ENCODE results near the gene ZDHHC9.

DNA sequence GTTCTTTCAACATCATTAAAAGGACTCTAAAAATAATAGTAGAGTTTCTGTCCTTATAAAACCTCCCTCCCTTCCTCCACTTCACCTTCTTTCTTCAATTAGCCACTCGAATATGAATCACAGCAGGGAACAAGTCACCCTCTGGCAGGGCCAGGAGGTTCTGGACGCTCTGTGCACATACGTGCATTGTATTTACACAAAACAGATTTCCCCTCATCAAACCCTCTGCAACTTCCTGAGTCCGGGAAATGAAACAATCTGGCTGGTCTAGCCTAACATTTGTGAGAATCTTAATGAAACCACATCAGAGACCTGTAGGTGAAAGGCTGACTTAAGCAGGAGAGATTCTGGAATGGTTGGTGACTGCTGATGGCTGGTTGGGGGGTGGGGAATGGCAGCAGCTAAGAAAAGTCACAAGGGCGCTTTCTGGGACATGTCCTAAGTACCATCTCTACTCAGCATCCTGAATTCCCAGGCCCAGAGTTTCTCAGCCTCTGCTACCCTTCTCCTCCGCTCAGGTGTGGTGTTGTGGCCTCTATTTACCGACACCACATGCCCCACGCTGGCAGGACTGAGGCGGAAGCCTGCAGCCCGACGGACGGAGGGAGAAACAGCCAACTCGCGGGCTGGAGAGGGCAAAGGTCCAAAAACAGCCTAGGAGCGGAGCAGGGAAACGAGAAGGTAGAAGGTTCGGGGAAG, 1.0 kb downstream of the ZDHHC9 start:
- no peak for TF ChIP-seq POLR2A (IDR thresholded peaks at IDR 0.05; ENCODE audit: low read depth, low read length)
- TF ChIP-seq, protein P1, sequence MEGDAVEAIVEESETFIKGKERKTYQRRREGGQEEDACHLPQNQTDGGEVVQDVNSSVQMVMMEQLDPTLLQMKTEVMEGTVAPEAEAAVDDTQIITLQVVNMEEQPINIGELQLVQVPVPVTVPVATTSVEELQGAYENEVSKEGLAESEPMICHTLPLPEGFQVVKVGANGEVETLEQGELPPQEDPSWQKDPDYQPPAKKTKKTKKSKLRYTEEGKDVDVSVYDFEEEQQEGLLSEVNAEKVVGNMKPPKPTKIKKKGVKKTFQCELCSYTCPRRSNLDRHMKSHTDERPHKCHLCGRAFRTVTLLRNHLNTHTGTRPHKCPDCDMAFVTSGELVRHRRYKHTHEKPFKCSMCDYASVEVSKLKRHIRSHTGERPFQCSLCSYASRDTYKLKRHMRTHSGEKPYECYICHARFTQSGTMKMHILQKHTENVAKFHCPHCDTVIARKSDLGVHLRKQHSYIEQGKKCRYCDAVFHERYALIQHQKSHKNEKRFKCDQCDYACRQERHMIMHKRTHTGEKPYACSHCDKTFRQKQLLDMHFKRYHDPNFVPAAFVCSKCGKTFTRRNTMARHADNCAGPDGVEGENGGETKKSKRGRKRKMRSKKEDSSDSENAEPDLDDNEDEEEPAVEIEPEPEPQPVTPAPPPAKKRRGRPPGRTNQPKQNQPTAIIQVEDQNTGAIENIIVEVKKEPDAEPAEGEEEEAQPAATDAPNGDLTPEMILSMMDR (conservative IDR thresholded peaks at IDR 0.05; ENCODE audit: low read depth, low read length), result no peak
- no peak for TF ChIP-seq RAD21 (IDR thresholded peaks at IDR 0.05; ENCODE audit: low read length)
- no peak for TF ChIP-seq SMC3 (IDR thresholded peaks at IDR 0.05; ENCODE audit: low read depth, low read length)
- no peak for TF ChIP-seq RFX5 (IDR thresholded peaks at IDR 0.05; ENCODE audit: low read depth, low read length)
- TF ChIP-seq CHD1 (IDR thresholded peaks at IDR 0.05; ENCODE audit: low read depth, low read length), result no peak
- TF ChIP-seq USF2 (IDR thresholded peaks at IDR 0.05; ENCODE audit: low read depth, low read length), result no peak
- TF ChIP-seq BHLHE40 (IDR thresholded peaks at IDR 0.05; ENCODE audit: low read depth, low read length), result no peak
- TF ChIP-seq RCOR1 (IDR thresholded peaks at IDR 0.05; ENCODE audit: insufficient replicate concordance, low read length), result no peak
- TF ChIP-seq MAFK (IDR thresholded peaks at IDR 0.05; ENCODE audit: low read depth, low read length), result no peak

Data from IMR-90 (cell line).